GM12892 (cell line): ENCODE measurements around the gene ATE1.

Experiments used
- POLR2A ChIP-seq: IDR thresholded peaks from 2 replicates; pipeline ENCODE4 v1.6.1; 2011; ENCODE audit warnings: low read depth, low read length, control low read depth
- POLR2AphosphoS5 ChIP-seq: IDR thresholded peaks from 2 replicates; pipeline ENCODE4 v1.6.1; 2011; ENCODE audit warnings: low read depth, low read length, control low read depth
- TAF1 ChIP-seq: IDR thresholded peaks from 2 replicates; pipeline ENCODE4 v1.6.1; 2011; ENCODE audit warnings: low read depth, mild to moderate bottlenecking, control low read depth, low read length, borderline replicate concordance

- TF ChIP-seq POLR2AphosphoS5 (no peak), POLR2A (no peak), TAF1 (no peak)
These were observed 22.9 kb downstream of the ATE1 start for GRCh38 chr10:121904888-121905287.
